Suprapubic skin (tissue), 4 donors: Measurements from ENCODE around the gene WDR36.

Experiments used
- EP300 ChIP-seq: sonication (generic); formaldehyde crosslinking; IDR thresholded peaks from one replicate; pipeline ENCODE4 v1.6.1; 2017; ENCODE audit warnings: antibody characterized with exemption
- POLR2A ChIP-seq, 2 donors: fragments of 450-650 bp; IDR thresholded peaks; one replicate each; pipeline ENCODE4 v1.6.1; 2017; ENCODE audit warnings: antibody characterized with exemption in 2 of 2, mild to moderate bottlenecking in 2 of 2, moderate library complexity in 2 of 2
- POLR2AphosphoS5 ChIP-seq, 3 donors: sonication (generic); formaldehyde crosslinking; IDR thresholded peaks; one replicate each; pipeline ENCODE4 v1.6.1; 2017; ENCODE audit warnings: antibody characterized with exemption in 3 of 3
- TF ChIP-seq, protein P1 (sequence below), 2 donors: fragments of 200-600 bp in 1 of 2; fragments of 450-650 bp in 1 of 2; sonication (generic) in 1 of 2; IDR thresholded peaks; one replicate each; pipeline ENCODE4 v1.5.1; 2016 to 2019; ENCODE audit warnings: antibody characterized with exemption in 2 of 2, mild to moderate bottlenecking in 1 of 2, moderate library complexity in 1 of 2

DNA sequence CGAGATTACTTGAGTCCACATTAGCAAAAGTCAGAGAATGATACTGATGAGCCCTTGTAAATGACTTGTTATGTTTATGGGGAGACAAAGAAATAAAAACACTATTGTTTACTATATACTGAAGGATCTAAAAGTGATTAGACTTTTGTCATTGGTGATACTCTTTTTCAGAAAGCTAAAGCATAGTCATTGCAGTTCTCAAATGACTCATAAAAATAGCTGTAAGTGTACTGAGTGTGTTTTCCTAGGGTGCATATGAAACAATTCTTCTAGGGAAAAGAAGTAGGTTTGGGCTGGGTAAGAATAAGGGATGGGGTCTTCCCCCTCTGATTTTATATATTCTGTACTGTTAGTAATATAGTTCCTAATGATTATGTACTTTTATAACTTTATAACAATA, 32.6 kb downstream of the WDR36 start:
- TF ChIP-seq, protein P1, sequence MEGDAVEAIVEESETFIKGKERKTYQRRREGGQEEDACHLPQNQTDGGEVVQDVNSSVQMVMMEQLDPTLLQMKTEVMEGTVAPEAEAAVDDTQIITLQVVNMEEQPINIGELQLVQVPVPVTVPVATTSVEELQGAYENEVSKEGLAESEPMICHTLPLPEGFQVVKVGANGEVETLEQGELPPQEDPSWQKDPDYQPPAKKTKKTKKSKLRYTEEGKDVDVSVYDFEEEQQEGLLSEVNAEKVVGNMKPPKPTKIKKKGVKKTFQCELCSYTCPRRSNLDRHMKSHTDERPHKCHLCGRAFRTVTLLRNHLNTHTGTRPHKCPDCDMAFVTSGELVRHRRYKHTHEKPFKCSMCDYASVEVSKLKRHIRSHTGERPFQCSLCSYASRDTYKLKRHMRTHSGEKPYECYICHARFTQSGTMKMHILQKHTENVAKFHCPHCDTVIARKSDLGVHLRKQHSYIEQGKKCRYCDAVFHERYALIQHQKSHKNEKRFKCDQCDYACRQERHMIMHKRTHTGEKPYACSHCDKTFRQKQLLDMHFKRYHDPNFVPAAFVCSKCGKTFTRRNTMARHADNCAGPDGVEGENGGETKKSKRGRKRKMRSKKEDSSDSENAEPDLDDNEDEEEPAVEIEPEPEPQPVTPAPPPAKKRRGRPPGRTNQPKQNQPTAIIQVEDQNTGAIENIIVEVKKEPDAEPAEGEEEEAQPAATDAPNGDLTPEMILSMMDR (IDR thresholded peaks at IDR 0.05) = no peak
- no peak for TF ChIP-seq POLR2A (IDR thresholded peaks at IDR 0.05)
- no peak for TF ChIP-seq POLR2AphosphoS5 (IDR thresholded peaks at IDR 0.05)
- no peak for TF ChIP-seq EP300
